Esophagus muscularis mucosa (tissue), 3 donors: ENCODE data around the gene ESR2.

Source experiments
- EP300 ChIP-seq: sonication (generic); formaldehyde crosslinking; IDR thresholded peaks from one replicate; pipeline ENCODE4 v1.6.1; 2017; ENCODE audit warnings: antibody characterized with exemption
- TF ChIP-seq, protein P1 (sequence below), 3 experiments: fragments of 200-600 bp in 2 of 3; fragments of 450-650 bp in 1 of 3; sonication (generic) in 2 of 3; IDR thresholded peaks; one replicate each; pipeline ENCODE4 v1.5.1; 2017 to 2019; ENCODE audit warnings: antibody characterized with exemption in 3 of 3, mild to moderate bottlenecking in 2 of 3, moderate library complexity in 1 of 3

DNA sequence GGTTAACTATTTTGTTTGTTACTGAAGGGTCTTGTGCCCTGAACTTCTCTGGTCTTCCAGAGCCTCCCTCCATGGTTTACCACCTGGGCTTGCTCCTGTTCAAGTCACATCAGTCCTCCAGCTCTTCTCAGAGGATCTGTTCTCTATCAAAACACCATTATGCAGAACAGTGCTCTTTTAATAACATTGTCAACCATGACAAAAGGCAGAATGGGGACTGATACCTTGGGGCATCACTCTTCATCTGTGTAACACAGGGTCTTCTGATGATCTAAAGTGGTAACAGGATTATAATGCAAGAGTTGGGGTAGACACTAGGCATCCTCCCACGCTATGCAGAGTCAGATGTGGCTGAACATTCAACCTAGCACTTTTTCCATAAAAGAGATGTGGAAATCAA, 38.4 kb downstream of the ESR2 start:
- TF ChIP-seq, protein P1, sequence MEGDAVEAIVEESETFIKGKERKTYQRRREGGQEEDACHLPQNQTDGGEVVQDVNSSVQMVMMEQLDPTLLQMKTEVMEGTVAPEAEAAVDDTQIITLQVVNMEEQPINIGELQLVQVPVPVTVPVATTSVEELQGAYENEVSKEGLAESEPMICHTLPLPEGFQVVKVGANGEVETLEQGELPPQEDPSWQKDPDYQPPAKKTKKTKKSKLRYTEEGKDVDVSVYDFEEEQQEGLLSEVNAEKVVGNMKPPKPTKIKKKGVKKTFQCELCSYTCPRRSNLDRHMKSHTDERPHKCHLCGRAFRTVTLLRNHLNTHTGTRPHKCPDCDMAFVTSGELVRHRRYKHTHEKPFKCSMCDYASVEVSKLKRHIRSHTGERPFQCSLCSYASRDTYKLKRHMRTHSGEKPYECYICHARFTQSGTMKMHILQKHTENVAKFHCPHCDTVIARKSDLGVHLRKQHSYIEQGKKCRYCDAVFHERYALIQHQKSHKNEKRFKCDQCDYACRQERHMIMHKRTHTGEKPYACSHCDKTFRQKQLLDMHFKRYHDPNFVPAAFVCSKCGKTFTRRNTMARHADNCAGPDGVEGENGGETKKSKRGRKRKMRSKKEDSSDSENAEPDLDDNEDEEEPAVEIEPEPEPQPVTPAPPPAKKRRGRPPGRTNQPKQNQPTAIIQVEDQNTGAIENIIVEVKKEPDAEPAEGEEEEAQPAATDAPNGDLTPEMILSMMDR (IDR thresholded peaks at IDR 0.05) = no peak
- no peak for TF ChIP-seq EP300
